ENCODE results near the gene PDE7B.

The PDE7B gene

GRCh38 chr6:135851442-135852271 is at the start of gene PDE7B:
Gene PDE7B (plus strand): TSS chr6:135851701.
- peak; percentile 30 for FAIRE-seq
- DNase-seq (ENCODE audit: low spot score), result peak; percentile 54

GRCh38 chr6:135801755-135802465 is 49.6 kb upstream of the PDE7B start:
- DNase-seq (ENCODE audit: low spot score) (no peak), FAIRE-seq (no peak)

GRCh38 chr6:135810486-135810885 is 41.0 kb upstream of the PDE7B start:
- DNase-seq (ENCODE audit: low spot score), result no peak
- no peak for FAIRE-seq

- FAIRE-seq, result no peak
- no peak for DNase-seq (ENCODE audit: low spot score)
Measured at GRCh38 chr6:135811170-135811569, 40.3 kb upstream of the PDE7B start.

- DNase-seq (ENCODE audit: low spot score), result no peak
Measured at GRCh38 chr6:135811644-135812526, 39.6 kb upstream of the PDE7B start.

GRCh38 chr6:135813401-135813800 is 38.1 kb upstream of the PDE7B start:
- FAIRE-seq, result no peak
- no peak for DNase-seq (ENCODE audit: low spot score)

More at GRCh38 chr6:135811644-135812526, 39.6 kb upstream of the PDE7B start:
- FAIRE-seq, result no peak

- no peak for FAIRE-seq
Measured at GRCh38 chr6:135814043-135814442, 37.5 kb upstream of the PDE7B start.

GRCh38 chr6:135815216-135815615 is 36.3 kb upstream of the PDE7B start:
- no peak for FAIRE-seq
- no peak for DNase-seq (ENCODE audit: low spot score)

More at GRCh38 chr6:135814043-135814442, 37.5 kb upstream of the PDE7B start:
- DNase-seq (ENCODE audit: low spot score), result no peak

GRCh38 chr6:135817035-135817434 is 34.5 kb upstream of the PDE7B start:
- no peak for FAIRE-seq

GRCh38 chr6:135819665-135820064 is 31.8 kb upstream of the PDE7B start:
- no peak for FAIRE-seq
- DNase-seq (ENCODE audit: low spot score), result no peak

More at GRCh38 chr6:135817035-135817434, 34.5 kb upstream of the PDE7B start:
- no peak for DNase-seq (ENCODE audit: low spot score)

GRCh38 chr6:135820340-135820739 is 31.2 kb upstream of the PDE7B start:
- FAIRE-seq, result no peak
- DNase-seq (ENCODE audit: low spot score), result no peak

- FAIRE-seq (no peak), DNase-seq (ENCODE audit: low spot score) (no peak)
Measured at GRCh38 chr6:135823851-135824250, 27.6 kb upstream of the PDE7B start.

- FAIRE-seq (no peak), DNase-seq (ENCODE audit: low spot score) (no peak)
Measured at GRCh38 chr6:135826236-135826804, 25.2 kb upstream of the PDE7B start.

GRCh38 chr6:135828021-135828420 is 23.5 kb upstream of the PDE7B start:
- DNase-seq (ENCODE audit: low spot score), result no peak
- FAIRE-seq, result no peak

GRCh38 chr6:135830452-135830881 is 21.0 kb upstream of the PDE7B start:
- no peak for DNase-seq (ENCODE audit: low spot score)

GRCh38 chr6:135831016-135831415 is 20.5 kb upstream of the PDE7B start:
- no peak for FAIRE-seq
- DNase-seq (ENCODE audit: low spot score), result no peak

More at GRCh38 chr6:135830452-135830881, 21.0 kb upstream of the PDE7B start:
- FAIRE-seq, result no peak

- DNase-seq (ENCODE audit: low spot score), result no peak
- FAIRE-seq, result no peak
Measured at GRCh38 chr6:135832166-135832565, 19.3 kb upstream of the PDE7B start.

GRCh38 chr6:135833771-135834170 is 17.7 kb upstream of the PDE7B start:
- FAIRE-seq, result no peak
- no peak for DNase-seq (ENCODE audit: low spot score)

GRCh38 chr6:135837735-135838449 is 13.6 kb upstream of the PDE7B start:
- FAIRE-seq (no peak), DNase-seq (ENCODE audit: low spot score) (no peak)

GRCh38 chr6:135839121-135839520 is 12.4 kb upstream of the PDE7B start:
- DNase-seq (ENCODE audit: low spot score) (no peak), FAIRE-seq (no peak)
